ENCODE data around the gene TBX1.

DNA sequence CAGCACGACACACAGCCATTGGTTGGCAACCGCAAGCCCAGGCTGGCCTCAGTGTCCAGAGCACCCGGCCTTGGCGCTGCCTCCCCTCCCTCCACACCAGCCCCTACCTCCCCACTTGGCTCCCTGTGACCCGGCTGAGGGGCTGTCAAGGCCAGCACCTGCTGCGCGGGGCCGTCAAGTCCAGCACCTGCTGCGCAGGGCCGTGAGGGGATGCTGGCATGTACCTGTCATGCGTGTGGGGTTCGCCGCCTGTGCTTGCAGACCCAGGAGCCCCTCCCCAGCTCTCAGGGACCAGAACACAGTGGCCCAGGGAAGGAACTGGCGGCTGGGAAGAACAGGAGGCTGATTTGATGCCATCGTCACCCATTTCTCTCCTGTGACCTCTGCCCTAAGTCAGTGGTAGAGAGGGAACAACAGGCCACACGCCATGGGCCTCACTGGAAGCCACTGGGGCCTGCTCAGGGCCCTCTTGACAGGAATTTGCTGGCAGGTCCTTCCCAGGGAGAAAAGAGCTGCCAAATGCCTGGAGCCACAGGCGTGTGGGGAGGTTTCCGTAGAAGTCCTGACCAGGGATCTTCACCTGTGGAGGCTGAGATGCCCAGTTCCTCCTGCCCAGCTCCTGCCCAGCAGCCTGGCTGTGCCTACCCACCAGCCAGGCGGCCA, 37.6 kb downstream of the TBX1 start:
- TF ChIP-seq, protein P1, sequence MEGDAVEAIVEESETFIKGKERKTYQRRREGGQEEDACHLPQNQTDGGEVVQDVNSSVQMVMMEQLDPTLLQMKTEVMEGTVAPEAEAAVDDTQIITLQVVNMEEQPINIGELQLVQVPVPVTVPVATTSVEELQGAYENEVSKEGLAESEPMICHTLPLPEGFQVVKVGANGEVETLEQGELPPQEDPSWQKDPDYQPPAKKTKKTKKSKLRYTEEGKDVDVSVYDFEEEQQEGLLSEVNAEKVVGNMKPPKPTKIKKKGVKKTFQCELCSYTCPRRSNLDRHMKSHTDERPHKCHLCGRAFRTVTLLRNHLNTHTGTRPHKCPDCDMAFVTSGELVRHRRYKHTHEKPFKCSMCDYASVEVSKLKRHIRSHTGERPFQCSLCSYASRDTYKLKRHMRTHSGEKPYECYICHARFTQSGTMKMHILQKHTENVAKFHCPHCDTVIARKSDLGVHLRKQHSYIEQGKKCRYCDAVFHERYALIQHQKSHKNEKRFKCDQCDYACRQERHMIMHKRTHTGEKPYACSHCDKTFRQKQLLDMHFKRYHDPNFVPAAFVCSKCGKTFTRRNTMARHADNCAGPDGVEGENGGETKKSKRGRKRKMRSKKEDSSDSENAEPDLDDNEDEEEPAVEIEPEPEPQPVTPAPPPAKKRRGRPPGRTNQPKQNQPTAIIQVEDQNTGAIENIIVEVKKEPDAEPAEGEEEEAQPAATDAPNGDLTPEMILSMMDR (conservative IDR thresholded peaks at IDR 0.05 in 1 of 2, IDR thresholded peaks at IDR 0.05 in 1 of 2; ENCODE audit: extremely low read depth in 1 of 2, insufficient read depth in 1 of 2, low read depth in 1 of 2, low read length in 2 of 2) = no peak
- no peak for TF ChIP-seq EZH2 (IDR thresholded peaks at IDR 0.05; ENCODE audit: borderline replicate concordance, low read length)
